Measurements from ENCODE around the gene INPP5J. TPM values are rescaled to one million over a fixed set of nuclear protein-coding genes. Genes with fewer than 3 reads are reported as not detected.

The INPP5J gene
- total RNA-seq, 1 donor from 2014 or later: 4.6 TPM

GRCh38 chr22:31119026-31119717 is 3.6 kb upstream of the INPP5J start:
- Histone ChIP-seq H3K4me1 (peaks cover 7% of the 10 kb centered on the region), H3K27ac (no peak overlapping the region), H3K9me3 (no peaks in the 10 kb centered on the region), H3K4me3 (no peak overlapping the region), H3K27me3 (ENCODE audit: low read depth) (no peaks in the 10 kb centered on the region), H3K36me3 (no peaks in the 10 kb centered on the region)
- no peak for TF ChIP-seq CTCF (IDR thresholded peaks at IDR 0.05)
- no peak for DNase-seq
- intact Hi-C loops (cut with DNase I): no loop called here
- ATAC-seq: no peak

- no peak for TF ChIP-seq CTCF (IDR thresholded peaks at IDR 0.05)
- intact Hi-C loops (cut with DNase I): no loop called here
- no peaks in the 10 kb centered on the region for H3K9me3 ChIP-seq
- no peaks in the 10 kb centered on the region for H3K36me3 ChIP-seq
- no peaks in the 10 kb centered on the region for H3K27me3 ChIP-seq (ENCODE audit: low read depth)
- DNase-seq (no peak), ATAC-seq (no peak)
- peaks cover 7% of the 10 kb centered on the region for H3K4me1 ChIP-seq
- no peak overlapping the region for H3K27ac ChIP-seq
- H3K4me3 ChIP-seq: no peak overlapping the region
Measured at GRCh38 chr22:31120230-31120629, 2.5 kb upstream of the INPP5J start.

- intact Hi-C loops (cut with DNase I): no loop called here
- DNase-seq (no peak), ATAC-seq (no peak)
- Histone ChIP-seq H3K4me1 (peaks cover 7% of the 10 kb centered on the region), H3K36me3 (no peaks in the 10 kb centered on the region), H3K9me3 (no peaks in the 10 kb centered on the region), H3K27ac (no peak overlapping the region), H3K27me3 (ENCODE audit: low read depth) (no peaks in the 10 kb centered on the region), H3K4me3 (no peak overlapping the region)
- no peak for TF ChIP-seq CTCF (IDR thresholded peaks at IDR 0.05)
Measured at GRCh38 chr22:31120642-31121041, 2.1 kb upstream of the INPP5J start.

- intact Hi-C loops (cut with DNase I): no loop called here
- no peak for TF ChIP-seq CTCF (IDR thresholded peaks at IDR 0.05)
- H3K27ac ChIP-seq: no peak overlapping the region
- no peaks in the 10 kb centered on the region for H3K27me3 ChIP-seq (ENCODE audit: low read depth)
- H3K4me3 ChIP-seq: no peak overlapping the region
- H3K4me1 ChIP-seq: peaks cover 7% of the 10 kb centered on the region
- no peaks in the 10 kb centered on the region for H3K9me3 ChIP-seq
- no peaks in the 10 kb centered on the region for H3K36me3 ChIP-seq
- ATAC-seq (no peak), DNase-seq (no peak)
Measured at GRCh38 chr22:31121403-31121802, 1.4 kb upstream of the INPP5J start.

- intact Hi-C loops (cut with DNase I): no loop called here
- DNase-seq (no peak), ATAC-seq (peak in 1 of 2 donors; percentile 22)
- no peaks in the 10 kb centered on the region for H3K9me3 ChIP-seq
- H3K27ac ChIP-seq: peak overlapping the region; percentile 68
- H3K4me1 ChIP-seq: peaks cover 7% of the 10 kb centered on the region
- no peak for TF ChIP-seq CTCF (IDR thresholded peaks at IDR 0.05)
- H3K4me3 ChIP-seq: no peak overlapping the region
- H3K36me3 ChIP-seq: no peaks in the 10 kb centered on the region
- no peaks in the 10 kb centered on the region for H3K27me3 ChIP-seq (ENCODE audit: low read depth)
Measured at GRCh38 chr22:31122196-31122531, 602 bp upstream of the INPP5J start.

GRCh38 chr22:31123292-31123602 is 481 bp downstream of the INPP5J start:
- ATAC-seq: no peak
- peak overlapping the region; percentile 51 for H3K4me3 ChIP-seq
- no peaks in the 10 kb centered on the region for H3K27me3 ChIP-seq (ENCODE audit: low read depth)
- intact Hi-C loops (cut with DNase I): no loop called here
- H3K4me1 ChIP-seq: peaks cover 7% of the 10 kb centered on the region
- no peaks in the 10 kb centered on the region for H3K36me3 ChIP-seq
- no peak for TF ChIP-seq CTCF (IDR thresholded peaks at IDR 0.05)
- no peaks in the 10 kb centered on the region for H3K9me3 ChIP-seq
- H3K27ac ChIP-seq: no peak overlapping the region
- no peak for DNase-seq
